GM11168 (cell line): Measurements from ENCODE around the gene ICE2.
"Not testable (repeated sequence)": the region's sequence is repeated elsewhere in the genome, so short reads cannot be mapped to it uniquely, and the experiment has no call there.

Source experiments
- in situ Hi-C: fragments of 300-500 bp; cut with MboI; formaldehyde crosslinking; loops from one replicate; pipeline ENCODE4 v1.12.0; 2022; ENCODE audit warnings: low sequenced_read_pairs; ENCODE audit not compliant: unreplicated experiment

Gene ICE2

GRCh38 chr15:60414016-60414682 lies 64.8 kb downstream of the ICE2 start:
- in situ Hi-C loops, result no loop called here

DNA sequence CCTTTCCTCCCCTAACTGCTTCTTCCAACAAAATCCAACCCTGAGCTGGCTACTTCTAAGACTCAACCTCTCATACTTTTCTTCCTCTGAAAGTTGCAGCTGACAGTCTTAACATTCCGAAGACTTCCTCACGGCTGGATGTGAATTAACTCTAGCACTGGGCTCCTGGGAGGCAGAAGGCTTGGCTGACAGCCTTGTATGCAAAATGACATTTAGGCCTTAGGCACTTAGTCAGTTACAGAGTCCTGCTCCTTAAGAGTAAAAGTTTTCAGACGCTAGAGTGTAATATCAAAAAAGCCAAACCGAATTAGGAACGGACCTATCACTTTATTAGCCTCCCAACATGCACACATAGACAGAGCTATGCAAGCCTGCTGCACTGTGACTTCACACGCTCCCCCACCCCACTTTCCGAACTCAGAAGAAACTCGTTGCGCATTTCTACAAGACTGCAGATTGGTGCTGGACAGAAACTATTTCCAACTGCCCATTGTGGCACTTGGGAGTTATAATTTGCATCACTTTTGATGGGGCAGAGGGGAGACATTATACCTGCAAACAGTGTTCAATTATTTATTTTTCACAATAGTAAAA lies 65.6 kb downstream of the ICE2 start:
- in situ Hi-C loops, result no loop called here

DNA sequence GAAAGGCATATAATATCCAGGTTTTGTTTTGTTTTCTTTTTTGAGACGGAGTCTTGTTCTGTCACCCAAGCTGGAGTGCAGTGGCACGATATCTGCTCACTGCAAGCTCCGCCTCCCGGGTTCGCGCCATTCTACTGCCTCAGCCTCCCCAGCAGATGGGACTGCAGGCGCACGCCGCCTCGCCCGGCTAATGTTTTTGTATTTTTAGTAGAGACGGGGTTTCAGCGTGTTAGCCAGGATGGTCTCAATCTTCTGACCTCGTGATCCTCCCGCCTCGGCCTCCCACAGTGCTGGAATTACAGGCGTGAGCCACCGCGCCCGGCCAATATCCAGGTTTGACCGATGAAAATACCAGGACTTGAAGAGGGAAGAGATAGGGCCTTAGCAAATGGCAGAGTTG lies 66.1 kb downstream of the ICE2 start:
- in situ Hi-C loops, result not testable (repeated sequence)

- in situ Hi-C loops, result no loop called here
These were observed 67.0 kb downstream of the ICE2 start for GRCh38 chr15:60411774-60412425.

- in situ Hi-C loops, result not testable (repeated sequence)
These were observed 68.6 kb downstream of the ICE2 start for GRCh38 chr15:60410350-60410749.

DNA sequence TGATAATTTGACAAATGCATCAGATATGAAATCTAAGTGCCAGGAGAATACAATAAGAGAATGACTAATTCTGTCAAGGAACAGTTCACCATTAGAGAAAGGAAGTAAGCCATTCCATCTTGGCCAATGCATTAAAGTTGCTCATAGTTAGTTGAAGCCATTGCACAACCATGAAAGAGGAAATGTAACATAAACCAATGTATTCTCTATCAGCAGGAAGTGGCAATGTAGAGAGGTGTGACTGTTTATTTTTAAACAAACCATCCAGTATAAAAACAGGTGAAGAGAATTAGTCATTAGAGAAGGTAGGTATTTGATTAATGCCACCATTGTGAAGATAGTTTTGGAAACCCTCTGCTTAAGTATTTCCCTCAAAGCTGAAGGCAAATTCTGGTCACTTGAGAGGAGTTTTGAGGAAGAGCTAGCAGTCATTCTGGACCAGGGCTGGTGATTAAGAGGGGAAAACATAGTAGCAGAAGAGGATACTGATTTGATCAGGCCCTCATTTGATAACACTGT lies 70.4 kb downstream of the ICE2 start:
- in situ Hi-C loops, result no loop called here

- in situ Hi-C loops, result no loop called here
These were observed 71.5 kb downstream of the ICE2 start for GRCh38 chr15:60407415-60407805.

DNA sequence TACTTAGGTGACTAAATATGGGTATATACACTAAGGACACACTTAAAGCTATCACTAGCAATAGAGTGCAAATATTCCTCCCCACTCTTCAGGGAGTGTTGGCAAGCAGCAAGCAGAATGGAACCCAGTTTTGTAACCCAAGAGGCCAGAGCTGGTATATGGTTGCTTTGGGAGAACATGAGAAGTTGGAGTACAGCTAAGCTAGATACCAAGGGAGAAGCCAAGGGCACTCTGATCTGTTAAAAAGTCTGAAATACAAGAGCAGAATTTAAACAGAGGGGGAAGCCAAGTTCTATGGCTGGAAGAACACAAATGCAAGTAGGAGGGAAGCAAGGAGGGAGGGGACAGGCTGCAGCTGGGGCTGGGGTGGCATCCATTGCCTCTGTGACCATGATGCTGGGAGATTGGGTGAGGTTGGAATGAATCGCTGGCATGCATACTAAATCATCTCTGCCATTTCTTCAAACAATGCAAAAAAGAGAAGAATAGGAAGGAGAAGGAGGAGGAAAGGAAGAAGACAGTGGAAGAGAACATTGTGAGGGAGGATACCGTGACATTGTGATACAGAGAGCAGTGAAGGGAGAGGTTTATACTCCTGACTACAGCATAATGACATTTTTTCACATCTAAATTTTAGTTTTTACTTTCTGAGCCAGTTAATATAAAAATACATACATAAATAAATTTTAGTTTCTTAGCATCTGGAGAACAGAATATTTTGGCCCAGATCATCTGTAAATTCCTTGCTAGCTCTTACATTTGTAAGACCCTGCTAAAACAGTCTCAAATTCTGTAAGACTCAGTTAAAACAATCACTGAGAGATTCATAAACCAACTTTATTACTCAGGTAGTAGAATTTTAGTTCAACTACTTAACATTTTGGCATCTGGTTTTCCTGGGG lies 72.2 kb downstream of the ICE2 start:
- in situ Hi-C loops, result no loop called here

- in situ Hi-C loops, result no loop called here
These were observed 73.5 kb downstream of the ICE2 start for GRCh38 chr15:60405399-60405798.

DNA sequence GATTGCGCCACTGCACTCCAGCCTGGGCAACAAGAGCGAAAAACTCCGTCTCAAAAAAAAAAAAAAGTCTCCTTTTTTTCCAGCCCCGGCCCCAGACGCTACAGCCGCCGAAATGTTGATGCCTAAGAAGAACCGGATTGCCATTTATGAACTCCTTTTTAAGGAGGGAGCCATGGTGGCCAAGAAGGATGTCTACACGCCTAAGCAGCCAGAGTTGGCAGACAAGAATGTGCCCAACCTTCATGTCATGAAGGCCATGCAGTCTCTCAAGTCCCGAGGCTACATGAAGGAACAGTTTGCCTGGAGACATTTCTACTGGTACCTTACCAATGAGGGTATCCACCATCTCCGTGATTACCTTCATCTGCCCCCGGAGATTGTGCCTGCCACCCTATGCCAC lies 74.6 kb downstream of the ICE2 start:
- in situ Hi-C loops, result not testable (repeated sequence)

- in situ Hi-C loops, result no loop called here
These were observed 78.0 kb downstream of the ICE2 start for GRCh38 chr15:60400944-60401343.

DNA sequence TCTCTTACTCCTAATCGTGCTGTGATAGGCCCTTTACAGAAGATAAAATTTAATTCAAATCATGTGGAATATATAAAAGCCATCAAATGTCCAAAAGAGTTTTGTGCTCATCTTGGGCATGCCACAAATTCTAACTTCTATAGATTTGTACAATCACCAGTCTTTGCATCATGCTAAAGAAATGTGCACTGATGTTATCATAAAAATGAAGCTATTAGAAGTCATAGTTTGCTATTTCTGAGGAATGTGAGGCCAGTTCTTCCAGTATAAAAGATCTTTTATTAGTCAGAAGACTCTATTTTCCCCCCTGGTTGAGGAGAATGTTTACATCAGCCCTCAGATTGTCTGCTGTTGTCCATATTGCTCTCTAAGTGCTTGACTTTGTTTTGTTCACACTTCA lies 79.0 kb downstream of the ICE2 start:
- in situ Hi-C loops, result no loop called here

- in situ Hi-C loops, result no loop called here
These were observed 79.6 kb downstream of the ICE2 start for GRCh38 chr15:60399246-60399915.

DNA sequence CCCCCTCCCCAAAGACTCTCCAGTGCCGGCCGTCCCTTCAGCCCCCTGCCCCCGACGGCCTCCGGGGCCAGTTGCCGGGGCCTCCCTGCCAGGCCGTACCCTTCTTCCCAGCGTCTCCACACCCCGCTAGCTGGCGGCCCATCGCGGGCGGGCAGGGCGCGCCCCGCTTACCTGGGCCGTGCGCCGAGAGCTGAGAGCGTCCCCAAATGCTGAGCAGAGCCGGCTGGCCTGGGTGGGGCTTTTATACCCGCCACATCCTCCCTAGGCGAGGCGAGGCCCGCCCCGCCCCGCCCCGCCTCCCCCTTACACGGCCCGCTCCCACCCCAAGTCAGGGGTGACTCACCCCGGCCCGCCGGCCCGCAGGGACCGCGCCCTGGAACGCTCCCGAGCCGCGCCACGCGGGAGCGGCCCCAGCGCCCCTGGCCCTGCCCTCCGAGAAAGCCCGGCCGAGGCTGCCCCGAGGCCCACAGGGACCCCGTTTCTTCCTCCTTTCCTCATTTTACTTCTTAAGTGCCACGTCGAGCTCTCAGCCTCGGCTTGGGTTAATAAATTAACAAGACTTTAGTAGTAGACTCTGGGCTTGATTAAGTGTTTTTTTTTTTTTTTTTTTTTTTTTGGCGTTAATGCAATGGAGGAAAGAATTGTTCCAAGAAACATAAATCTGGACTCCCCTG lies 81.0 kb downstream of the ICE2 start, which contains the start of gene ANXA2:
ANXA2 (minus strand) TSS at position 215 of the 674 bp plus-strand sequence. CDS start 11,911 bp downstream, outside the sequence.
- in situ Hi-C loops, result no loop called here

GRCh38 chr15:60396958-60397771 lies 81.8 kb downstream of the ICE2 start:
- in situ Hi-C loops, result no loop called here

DNA sequence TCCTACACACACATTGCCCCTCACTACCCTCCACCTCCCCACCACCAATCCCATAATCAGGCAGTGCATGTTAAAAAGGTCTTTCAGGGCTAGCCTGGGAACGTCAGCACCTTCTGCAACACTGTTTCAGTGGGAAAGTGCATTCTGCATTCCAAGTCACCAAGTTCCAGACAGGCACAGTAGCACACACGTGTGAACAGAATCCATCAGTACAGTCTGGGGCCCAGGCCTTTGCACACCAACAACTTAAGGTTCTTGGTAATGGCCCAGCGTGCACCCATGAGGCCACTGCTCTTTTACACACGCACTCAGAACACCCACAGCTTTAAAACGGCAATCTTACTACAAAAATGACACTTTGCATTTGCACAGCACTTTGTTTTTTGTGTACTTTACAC lies 82.4 kb downstream of the ICE2 start:
- in situ Hi-C loops, result no loop called here

DNA sequence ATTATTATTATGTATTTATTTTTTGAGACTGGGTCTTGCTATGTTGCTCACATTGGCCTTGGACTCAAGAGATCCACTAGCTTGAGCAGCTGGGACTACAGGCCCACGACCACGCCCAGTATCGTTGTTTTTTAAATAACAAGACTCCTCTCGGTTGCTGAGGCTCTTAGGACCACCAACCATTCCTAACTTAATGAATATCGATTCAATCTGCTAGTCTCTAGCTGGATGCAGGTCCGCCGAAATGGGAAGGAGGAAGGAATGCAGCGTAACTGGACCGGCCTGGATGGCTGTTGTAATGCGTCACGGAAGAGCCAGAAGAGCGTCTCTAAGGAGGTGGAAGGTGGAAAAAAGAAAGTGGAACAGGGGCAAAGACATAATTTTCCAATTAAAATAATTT lies 82.8 kb downstream of the ICE2 start:
- in situ Hi-C loops, result no loop called here

GRCh38 chr15:60395276-60396011 lies 83.5 kb downstream of the ICE2 start:
- in situ Hi-C loops, result no loop called here
